ENCODE results near the gene ATAD1.

DNA sequence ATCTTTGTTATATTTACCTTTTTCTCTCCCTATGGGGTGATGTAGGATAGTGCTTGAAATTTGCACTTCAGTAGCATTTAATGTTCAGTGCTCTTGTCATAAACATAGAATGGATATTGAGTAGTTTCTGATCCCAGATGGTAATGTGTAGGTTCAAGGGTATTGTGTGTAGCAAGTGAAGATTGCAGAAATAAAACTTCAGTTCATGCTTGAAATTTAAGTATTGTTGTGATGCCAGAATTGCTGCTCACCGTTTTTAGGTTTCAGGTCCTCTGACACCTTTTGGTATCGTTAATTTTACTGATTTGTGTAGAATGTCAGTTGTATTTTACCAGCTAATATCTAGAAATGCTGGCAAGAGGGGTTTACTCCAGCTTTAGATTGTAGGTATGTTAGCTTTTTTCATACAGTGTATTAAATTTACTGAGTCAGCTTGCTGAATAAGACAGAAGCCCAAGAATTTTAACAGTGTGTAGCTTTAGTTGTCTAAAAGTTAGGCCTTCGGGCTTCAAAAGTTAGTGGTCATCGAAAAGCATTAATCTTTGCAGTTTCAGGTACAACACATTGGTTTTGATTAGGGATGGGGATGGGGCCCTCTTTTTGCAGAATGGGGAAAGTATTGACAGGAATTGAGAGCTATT is 47.3 kb upstream of the ATAD1 start:
- TF ChIP-seq, protein P1, sequence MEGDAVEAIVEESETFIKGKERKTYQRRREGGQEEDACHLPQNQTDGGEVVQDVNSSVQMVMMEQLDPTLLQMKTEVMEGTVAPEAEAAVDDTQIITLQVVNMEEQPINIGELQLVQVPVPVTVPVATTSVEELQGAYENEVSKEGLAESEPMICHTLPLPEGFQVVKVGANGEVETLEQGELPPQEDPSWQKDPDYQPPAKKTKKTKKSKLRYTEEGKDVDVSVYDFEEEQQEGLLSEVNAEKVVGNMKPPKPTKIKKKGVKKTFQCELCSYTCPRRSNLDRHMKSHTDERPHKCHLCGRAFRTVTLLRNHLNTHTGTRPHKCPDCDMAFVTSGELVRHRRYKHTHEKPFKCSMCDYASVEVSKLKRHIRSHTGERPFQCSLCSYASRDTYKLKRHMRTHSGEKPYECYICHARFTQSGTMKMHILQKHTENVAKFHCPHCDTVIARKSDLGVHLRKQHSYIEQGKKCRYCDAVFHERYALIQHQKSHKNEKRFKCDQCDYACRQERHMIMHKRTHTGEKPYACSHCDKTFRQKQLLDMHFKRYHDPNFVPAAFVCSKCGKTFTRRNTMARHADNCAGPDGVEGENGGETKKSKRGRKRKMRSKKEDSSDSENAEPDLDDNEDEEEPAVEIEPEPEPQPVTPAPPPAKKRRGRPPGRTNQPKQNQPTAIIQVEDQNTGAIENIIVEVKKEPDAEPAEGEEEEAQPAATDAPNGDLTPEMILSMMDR (IDR thresholded peaks at IDR 0.05; ENCODE audit: borderline replicate concordance, extremely low read depth, low read length, poor library complexity, severe bottlenecking), result no peak
- TF ChIP-seq EZH2 (IDR thresholded peaks at IDR 0.05; ENCODE audit: borderline replicate concordance, low read depth, low read length, severe bottlenecking), result no peak
